Ishikawa (cell line): ENCODE results near the gene NOD2.

ENCODE experiments used
- CREB1 ChIP-seq: IDR thresholded peaks from 2 replicates; pipeline ENCODE4 v1.6.1; 2012; ENCODE audit warnings: low read depth
- EP300 ChIP-seq: IDR thresholded peaks from 2 replicates; pipeline ENCODE4 v1.6.1; 2012; ENCODE audit warnings: borderline replicate concordance
- FOXM1 ChIP-seq: IDR thresholded peaks from 2 replicates; pipeline ENCODE4 v1.6.1; 2012; ENCODE audit warnings: low read depth, borderline replicate concordance
- MAX ChIP-seq: IDR thresholded peaks from 2 replicates; pipeline ENCODE4 v1.6.1; 2012
- RAD21 ChIP-seq: IDR thresholded peaks from 2 replicates; pipeline ENCODE4 v1.6.1; 2012; ENCODE audit warnings: low read depth
- REST ChIP-seq: IDR thresholded peaks from 2 replicates; pipeline ENCODE4 v1.6.1; 2012; ENCODE audit warnings: low read depth, mild to moderate bottlenecking
- TAF1 ChIP-seq: IDR thresholded peaks from 2 replicates; pipeline ENCODE4 v1.6.1; 2012; ENCODE audit warnings: low read depth, mild to moderate bottlenecking
- USF1 ChIP-seq: IDR thresholded peaks from 2 replicates; pipeline ENCODE4 v1.6.1; 2012
- ZBTB7A ChIP-seq: IDR thresholded peaks from 2 replicates; pipeline ENCODE4 v1.6.1; 2012; ENCODE audit warnings: low read depth

GRCh38 chr16:50711040-50711439 is 17.6 kb downstream of the NOD2 start:
- TF ChIP-seq TAF1: no peak
- no peak for TF ChIP-seq USF1
- no peak for TF ChIP-seq ZBTB7A
- no peak for TF ChIP-seq REST
- no peak for TF ChIP-seq EP300
- no peak for TF ChIP-seq RAD21
- no peak for TF ChIP-seq FOXM1
- TF ChIP-seq CREB1: no peak
- TF ChIP-seq MAX: no peak
